Stimulated activated CD4-positive, alpha-beta T cell treated with anti-CD3 and anti-CD28 coated beads, Interleukin-15, amount 100 ng/mL, for 24 hours (primary cell): Measurements from ENCODE around the gene CD300LD.

Experiments
- DNase-seq: peaks from one replicate; pipeline ENCODE4 v3.0.0-alpha.2; 2020

The CD300LD gene

DNA sequence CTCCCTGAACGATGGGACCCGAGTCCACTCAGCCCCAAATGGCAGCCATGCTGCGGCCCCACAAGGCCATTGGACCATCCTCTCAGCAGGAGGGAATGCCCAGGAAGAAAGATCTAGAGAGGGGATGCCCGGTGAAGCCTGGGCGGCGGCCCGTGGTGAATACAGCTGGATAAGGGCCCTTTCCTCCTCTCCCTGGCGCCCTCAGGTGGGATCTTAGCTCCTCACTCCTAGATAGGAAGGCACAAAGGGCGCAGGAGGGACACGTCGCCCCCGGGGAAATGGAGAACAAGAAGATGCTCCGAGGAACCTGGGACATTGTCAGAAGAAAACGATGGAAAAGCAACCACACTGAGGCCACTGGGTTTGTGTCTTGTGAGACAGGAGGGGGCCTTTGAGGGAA, 48.7 kb downstream of the CD300LD start:
- DNase-seq: no peak

DNA sequence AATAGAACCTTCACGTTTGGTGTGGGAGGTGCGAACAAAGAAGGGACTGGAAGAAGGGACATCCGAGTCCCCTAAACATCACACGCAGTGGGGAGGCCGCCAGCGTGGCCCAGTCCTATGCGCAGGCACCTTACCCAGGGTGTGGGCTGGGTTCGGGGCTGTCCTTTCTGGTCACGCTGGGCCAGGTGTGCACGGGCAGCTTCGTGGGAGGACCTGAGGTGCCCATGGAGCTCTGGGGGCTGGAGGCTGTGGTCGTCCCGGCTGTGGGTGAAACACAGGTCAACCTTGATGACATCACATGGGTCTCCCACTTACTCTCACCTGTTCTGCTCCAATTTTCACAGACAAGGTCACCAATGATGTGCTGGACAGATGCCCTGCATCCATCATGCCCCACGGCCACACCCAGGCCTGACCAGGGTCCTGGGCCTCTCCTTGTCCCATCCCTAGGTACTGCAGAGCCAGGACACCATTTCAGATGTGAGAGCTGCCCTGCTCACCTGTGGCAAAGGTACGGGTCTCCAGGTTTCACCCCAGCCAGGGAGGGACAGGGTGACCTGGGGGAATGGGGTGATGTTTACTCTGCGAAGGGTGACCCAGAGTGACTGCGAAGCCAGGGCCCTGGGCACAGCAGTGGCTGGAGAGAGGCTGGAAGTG, 49.2 kb downstream of the CD300LD start:
- no peak for DNase-seq

DNA sequence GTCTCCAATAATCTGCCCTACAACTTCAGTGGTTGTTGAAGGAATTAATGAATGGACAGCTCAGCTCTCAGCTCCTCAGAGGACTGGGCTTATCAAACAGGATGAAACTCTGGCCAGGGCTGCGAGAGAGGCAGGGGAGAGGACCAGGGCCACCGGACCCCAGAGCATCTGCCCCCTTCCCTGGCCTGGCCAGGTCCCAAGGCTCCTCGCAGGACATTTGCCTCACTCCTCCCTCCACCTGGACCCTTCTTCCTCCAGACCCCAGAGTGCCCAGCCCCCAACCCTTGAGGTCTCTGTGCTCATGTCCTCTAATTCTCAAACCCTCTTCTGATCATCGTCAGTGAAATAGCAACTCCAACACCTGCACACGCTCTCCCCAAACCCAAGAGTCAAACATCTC, 49.9 kb downstream of the CD300LD start:
- no peak for DNase-seq

DNA sequence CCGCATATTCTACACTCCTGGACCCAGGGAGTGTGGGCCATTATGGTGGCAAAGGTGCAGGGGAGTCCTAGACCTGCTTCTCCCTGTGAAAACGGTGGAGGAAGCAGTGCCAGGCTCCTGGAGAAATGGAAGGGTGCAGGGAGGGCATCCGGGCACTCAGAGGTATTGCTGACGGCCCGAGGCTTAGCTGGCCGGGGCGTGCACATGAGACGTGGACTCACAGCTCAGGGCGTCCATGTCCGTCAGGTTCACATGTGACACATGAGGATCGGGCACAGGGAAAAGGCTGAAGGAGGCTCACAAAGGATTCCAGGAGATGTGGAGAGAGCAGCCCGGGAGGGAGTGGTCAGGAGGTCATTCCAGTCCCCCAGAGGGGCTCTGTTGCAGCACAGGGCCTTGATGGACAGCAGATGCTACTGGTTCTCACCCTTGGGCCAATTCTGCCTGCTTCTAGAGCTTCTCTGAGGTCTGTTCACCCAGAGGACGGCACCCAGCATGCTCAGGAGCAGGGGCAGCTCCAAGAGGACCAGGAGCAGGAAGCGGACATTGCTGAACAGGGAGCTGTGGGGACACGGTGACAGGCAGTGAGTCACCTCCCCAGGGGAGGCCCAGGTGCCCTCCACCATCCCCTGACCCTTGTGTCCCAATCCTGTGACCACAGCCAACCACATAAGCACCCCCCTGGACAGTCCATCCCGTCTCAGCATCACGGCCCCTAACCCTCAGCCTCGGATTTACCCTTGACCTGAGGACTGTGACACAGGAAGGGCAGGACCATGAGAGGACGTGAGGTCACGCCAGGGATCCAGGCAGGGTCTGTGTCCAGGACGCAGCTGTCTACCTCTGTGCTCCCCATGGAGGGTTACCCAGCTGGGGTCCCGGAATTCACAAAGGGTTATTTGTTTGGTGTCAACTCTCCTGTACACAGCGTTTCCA, 50.6 kb downstream of the CD300LD start:
- DNase-seq: no peak

DNA sequence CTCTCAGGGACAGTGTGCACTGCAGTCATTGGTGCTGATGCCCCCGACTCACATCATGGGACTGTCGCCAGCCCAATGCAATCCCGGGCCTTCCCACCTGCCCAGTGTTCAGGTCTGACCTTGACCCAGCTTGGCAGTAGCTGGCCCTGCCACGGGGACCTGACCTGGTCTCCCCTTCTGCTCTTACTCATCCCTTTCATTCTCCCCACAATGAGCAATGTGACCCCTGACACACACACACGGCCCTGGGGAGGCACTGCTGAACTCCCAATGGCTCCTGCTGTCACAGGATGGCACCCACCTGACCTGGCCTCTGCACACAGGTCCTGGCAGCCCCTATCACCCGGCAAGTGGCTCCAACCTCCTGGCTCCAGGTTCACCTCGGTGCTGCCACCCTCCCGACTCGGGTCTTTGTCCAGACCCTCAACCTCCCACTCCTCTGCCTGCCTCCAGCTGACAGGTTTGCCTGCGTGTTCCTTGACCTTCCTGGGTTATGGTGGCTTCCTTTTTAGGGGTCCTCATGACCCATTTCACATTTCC, 52.7 kb downstream of the CD300LD start:
- DNase-seq: no peak

DNA sequence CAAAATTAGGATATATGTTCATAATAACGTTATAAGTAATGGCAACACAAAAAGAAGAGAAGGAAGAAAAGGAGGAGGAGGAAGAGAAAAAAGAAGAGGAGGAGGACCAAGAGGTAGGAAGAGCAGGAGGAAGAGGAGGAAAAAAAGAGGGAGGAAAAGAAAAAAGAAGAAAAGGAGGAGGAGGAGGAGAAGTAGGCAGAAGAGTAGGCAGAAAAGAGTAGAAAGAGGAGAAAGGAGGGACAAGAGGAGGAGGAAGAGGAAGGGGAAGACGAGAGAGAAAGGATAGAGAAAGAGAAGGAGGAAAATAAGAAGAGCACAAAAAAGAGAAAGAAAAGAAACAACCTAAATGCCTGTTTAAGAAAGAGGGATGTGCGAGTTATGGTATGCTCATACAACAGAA, 55.2 kb downstream of the CD300LD start:
- DNase-seq: no peak

DNA sequence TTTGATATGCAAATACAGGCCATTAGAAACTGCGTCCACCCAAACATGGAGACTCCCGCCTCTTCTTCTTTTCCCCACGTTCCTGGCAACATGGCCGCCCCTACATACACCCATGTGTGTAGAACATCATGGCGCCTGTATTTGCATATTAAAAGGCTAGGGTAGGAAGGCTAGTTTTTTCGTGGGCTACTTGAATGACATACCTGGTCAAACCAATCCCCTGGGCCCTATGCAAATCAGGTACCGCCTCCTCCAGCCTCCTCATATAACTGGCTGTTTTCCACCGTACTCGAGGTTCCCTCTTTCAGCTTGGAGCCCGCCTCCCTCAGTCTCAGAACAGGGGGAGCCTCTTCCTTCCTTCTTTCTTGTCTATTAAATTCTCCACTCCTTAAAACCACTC, 60.0 kb downstream of the CD300LD start:
- DNase-seq: peak; percentile 10

DNA sequence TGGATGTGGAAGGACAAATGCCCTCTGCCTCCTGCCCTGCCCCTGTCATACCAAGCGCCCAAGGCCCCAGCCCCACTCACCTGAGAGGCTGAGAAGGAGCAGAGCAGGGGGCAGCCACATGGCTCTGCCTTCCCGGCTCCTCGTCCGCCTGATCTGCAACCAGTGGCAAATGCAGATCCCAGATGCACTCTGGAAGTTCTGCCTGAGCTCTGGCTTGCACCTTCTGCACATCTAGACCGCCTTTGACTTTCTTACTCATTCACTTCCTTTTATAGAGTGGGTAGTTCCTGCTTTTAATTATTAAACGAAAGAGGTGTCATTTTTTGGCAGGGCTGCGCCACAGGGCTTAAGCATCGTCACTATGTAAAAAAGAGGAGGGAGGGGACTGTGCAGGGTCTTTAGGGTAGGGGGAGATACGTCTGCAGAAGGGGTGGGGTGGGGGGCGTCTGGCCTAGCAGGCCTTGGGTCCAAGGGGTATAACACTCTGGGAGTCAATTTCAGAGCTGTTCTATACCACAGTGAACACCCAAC, 60.8 kb downstream of the CD300LD start, which contains the start of gene CD300LB:
TSS of gene CD300LB (minus strand) at position 245 of the 531 bp plus-strand sequence. CDS start at position 120, 125 bp downstream.
- no peak for DNase-seq

DNA sequence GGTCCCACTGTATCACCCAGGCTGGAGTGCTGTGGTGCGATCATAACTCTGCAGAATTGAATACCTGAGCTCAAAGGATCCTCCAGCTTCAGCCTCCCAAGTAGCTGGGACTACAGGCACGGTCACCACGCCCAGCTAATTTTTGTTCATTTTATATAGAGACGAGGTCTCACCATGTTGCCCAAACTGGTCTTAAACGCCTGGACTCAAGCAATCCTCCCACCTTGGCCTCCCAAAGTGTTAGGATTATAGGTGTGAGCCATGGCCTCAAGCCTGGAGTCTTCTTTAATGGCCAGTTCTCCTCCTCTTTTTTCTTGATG, 61.3 kb downstream of the CD300LD start:
- DNase-seq: no peak
